Measurements from ENCODE around the gene MPZL1.

Gene MPZL1
- 3.9 to 23.8 reads per million in 2 donors for total RNA-seq

DNA sequence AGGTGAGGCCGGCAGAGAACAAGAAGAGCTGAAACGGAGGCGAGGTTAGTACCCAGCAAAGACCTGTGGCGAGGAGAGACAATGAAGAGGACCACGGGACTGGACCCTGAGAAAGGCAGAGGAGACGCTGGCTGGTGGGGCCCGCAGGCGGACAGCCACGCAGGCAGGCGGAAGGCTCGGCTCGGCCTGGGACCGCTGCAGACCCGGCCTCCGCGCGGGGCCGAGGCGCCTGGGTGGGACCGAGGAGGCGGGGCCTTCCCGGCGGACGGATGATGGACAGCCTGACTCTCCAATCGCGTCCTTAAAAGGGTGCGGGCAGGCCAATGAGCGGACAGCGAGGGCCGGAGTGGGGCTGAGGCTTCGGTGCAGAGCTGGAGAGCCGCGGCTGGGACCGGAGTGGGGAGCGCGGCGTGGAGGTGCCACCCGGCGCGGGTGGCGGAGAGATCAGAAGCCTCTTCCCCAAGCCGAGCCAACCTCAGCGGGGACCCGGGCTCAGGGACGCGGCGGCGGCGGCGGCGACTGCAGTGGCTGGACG lies at the start of gene MPZL1:
Gene MPZL1, plus strand, starts transcription at position 366 of the 535 bp plus-strand sequence. CDS start 170 bp downstream, outside the sequence.
- DNase-seq: peak; percentile 82

GRCh38 chr1:167672831-167673230 lies 49.0 kb upstream of the MPZL1 start:
- no peak for DNase-seq

GRCh38 chr1:167673265-167673664 lies 48.5 kb upstream of the MPZL1 start:
- no peak for DNase-seq

GRCh38 chr1:167674156-167674555 lies 47.6 kb upstream of the MPZL1 start:
- DNase-seq: no peak

- no peak for DNase-seq
These were observed 46.3 kb upstream of the MPZL1 start for GRCh38 chr1:167675440-167675839.

DNA sequence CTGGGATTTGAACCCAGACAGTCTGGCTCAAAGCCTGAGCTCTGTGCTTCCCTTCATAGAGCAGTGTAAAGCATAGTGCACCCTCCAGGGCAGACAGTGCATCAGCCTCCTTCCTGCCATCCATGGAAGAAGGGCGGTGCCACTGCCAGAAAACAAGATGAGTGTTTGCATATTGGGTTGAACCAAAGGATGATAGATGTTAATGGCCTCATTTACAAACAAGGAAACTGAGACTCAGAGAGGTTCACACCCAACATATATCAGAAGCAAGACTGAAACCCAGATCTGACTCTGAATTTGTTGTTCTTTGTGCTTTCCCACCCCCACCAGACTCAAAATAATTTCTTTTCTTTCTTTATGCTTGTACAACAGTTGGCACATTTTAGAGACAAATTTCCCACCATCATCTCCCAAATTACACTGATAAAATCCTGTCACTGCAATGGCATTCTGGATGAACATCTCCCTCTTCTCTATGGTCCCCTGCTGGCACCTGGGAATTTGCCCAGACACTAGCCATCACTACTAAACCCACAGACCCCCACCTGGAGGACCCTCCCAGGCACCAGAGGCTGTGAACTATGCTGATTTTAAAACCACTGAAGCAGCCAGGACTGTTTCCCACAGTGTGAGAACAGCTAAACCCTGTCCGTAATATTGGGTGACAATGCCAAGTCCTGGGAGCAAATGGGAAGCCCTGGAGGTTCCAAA lies 45.4 kb upstream of the MPZL1 start:
- no peak for DNase-seq

GRCh38 chr1:167676916-167677848 lies 44.6 kb upstream of the MPZL1 start:
- DNase-seq: no peak

DNA sequence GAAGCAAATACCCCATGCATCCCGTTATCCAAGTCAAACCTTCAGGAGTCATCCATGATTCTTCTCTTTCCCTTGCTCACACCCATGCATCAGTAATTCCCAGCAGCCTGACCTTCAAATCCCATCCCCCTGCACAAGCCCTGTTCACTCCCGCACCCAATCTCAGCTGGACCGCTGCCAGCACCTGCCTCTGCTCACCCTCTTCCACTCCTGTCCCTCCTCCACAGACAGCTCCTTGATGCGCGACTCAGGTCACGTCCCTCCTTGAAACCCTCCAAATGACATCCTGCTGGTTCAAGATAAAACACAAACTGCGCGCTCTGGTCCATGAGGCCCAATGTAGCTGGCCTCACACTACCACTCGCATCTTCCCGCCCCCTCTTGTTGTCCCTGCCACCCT lies 43.4 kb upstream of the MPZL1 start:
- no peak for DNase-seq

- no peak for DNase-seq
These were observed 42.9 kb upstream of the MPZL1 start for GRCh38 chr1:167678838-167679237.

DNA sequence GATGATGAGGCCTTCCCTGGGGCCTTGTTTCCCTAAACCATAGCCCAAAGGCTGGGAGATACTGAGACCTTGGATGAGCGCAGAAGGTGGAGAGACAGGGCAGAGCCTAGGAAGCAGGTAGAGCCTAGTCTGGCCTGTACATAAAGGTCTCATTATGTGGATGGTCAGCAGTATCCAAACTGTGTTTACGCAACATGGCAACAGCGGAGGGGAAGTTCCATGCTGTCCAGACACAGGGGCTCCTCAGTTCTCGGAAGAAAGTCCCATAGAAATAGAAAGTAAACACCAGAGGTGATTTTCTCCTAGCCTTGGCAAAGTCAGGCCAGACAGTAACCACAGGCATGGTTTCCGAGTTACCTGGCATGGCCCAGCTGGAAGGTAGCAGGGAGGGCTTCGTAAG lies 42.1 kb upstream of the MPZL1 start:
- no peak for DNase-seq

DNA sequence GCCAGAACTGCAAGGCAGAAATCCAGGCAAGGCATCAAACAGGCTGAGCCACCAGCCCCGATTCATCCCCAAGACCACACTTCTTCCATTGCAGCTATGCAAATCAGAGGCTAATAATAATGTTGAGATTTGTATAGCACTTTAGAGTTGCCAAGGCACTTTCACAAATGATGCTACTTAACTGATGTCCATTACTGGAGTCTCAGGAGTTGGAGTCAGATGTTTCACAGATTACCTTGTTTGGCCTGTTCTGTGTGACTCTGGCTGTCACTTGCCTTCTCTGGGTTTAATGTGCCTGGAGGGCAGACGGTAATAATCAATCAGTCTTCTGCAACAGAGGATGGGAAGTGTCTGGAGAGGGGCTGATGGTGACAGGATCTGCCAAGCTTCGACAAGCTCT lies 40.8 kb upstream of the MPZL1 start:
- no peak for DNase-seq

DNA sequence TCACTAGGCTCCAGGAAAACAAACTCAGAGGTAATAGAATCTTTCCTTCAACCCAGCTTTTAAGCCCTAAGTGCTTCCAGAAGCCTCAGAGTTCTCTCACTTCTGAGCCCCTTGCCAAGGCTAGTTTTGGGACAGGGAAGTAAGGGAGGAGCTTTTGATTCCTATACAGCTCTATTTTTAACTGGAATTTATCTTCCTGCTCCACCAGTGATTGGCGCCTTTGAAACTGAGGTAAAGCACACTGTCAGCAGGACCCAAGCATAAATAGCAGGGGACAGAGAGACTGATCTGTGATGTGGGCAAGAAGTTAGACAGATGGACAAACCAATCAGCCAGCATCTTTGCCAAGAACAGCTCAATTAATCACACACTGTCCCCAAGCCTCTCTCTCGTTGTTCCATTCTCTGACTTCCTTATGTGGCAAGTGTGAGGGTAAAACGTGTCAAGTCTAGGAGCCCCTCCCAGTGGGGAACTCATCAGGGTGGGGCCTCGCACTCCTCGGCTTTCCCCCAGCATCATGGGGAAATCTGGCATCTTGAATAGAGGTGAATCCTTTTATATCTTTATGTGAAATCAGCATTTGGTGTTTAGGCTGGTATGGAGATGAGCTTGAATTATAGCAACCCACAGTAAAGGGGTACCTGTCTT lies 40.2 kb upstream of the MPZL1 start:
- no peak for DNase-seq

DNA sequence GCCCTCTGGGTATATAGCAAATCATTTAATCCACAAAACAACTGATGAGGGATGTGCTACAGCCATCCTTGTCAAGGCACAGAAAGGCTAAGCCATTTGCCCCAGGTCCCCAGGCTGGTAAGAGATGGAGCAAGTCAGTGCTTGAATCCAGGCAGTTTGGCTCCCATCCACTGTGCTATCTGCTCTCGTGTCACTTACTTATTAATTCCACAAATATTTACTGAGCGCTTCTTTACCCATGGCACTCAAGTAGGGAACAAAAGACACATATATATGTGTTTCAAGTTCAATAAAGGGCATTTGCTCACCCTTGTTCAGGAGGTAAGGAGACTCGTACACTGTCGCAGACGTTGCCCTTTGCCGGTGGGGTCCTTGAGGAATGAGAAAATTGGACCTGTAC lies 38.6 kb upstream of the MPZL1 start:
- no peak for DNase-seq

DNA sequence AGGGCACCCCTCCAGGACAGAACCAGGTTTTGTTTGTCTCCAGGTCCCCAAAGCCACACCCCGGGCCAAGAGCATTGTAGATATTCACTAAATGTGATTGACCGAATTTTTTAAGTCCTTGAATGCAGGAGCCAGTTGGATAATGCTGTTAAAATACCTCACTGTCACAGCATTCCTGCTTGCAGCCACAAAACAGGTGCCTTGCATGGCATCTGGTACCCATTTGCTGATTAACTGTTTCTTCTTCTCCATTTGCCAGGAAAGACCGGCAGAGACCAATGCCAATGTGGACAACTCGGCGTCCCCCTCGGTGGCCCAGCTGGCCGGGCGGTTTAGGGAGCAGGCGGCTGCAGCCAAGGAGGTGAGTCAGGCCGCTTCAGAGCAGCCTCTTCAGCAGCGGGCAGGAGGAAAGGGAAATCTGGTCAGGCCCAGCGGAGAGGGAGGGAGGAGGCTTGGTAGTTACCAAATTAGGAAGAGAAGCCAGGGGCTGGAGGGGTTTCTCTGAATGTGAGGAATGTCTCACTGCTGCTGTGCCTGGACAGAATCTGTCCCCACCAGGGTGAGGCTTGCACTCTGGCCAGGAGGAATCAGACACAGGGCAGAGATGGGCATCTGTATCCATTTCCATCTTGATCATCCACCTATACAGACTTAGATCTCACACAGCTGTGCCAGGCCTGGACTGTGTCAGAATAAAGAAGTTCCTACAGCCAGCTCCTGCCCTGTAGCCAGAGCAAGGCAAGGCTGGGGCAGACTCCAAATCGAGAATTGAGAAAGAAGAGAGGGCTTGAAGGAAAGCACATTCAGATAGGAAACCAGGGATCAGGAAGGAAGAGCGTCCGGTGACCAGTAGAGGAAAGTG lies 37.9 kb upstream of the MPZL1 start:
- DNase-seq: no peak

DNA sequence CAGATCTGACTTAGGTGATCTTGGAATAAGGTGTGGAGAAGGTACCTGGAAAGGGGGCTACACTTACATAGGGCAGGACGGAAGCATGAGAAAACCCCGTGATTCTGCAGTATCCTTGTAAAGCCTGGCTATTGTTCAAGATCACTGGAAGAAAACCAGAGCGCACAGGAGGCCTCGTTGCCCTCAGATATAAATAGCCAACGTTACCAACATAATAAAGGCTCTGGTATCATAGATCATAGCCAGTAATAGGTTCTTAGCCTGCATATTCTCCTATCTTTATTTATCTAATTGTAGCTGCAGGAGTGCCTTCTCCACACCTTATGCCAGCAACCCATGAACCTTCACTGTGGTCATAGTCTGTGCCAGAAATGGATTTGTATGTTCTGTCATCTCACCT lies 35.9 kb upstream of the MPZL1 start:
- no peak for DNase-seq

DNA sequence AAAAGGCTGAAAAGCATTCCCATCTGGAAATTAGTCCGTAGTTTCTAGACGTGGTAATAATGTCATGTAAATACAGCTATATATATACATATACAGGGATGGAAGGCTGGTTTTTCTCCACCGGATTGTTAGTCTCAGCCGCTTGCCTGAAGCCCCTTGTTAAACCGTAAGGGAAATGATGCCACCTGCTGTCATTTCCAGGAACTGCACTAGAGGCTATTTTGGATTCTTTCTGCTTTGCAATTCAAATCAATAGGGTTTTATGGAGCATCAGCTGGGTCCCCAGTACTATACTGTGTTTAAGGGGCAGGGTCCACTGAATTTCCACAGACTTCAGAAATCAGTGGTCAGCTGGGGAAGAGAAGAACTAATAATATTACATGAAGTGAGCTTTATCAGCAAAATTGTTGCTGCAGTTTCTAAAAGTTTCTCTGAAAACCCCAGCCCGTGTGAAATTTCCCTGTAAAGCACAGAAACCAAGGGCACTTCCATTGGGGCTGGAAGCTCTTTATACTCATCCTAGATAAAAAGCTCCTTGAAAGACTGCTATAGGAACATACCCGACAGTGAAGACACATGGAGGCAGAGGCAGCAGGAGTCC lies 33.8 kb upstream of the MPZL1 start:
- peak; percentile 75 for DNase-seq

DNA sequence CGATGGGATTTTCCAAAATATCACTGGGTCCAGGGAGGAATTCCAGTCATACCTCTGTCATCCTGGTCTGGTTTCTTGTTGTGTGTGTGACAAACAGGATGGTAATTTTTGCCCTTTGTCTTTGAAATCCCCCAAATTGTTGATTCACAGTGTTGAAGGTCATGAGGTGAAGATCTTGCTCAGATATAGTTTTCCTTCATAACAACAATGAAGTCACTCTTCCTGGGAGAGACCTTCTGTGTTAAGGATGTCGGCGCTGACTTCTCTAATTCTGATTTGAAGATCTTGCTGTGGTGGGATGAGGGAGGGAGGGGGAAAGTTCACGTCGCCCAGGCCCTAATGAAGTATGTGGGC lies 32.2 kb upstream of the MPZL1 start:
- DNase-seq: no peak

GRCh38 chr1:167690053-167690452 lies 31.7 kb upstream of the MPZL1 start:
- DNase-seq: no peak

GRCh38 chr1:167693425-167694045 lies 28.2 kb upstream of the MPZL1 start:
- DNase-seq: no peak

GRCh38 chr1:167694691-167695090 lies 27.1 kb upstream of the MPZL1 start:
- DNase-seq: no peak

GRCh38 chr1:167695147-167695546 lies 26.6 kb upstream of the MPZL1 start:
- DNase-seq: no peak

Measured in T-helper 9 cell (primary cell).